NT2/D1 (cell line): Measurements from ENCODE around the gene GRHPR.
A peak's percentile ranks its signal among the peaks of the same experiment; 100 is the strongest.
"Not testable (repeated sequence)": the region's sequence is repeated elsewhere in the genome, so short reads cannot be mapped to it uniquely, and the experiment has no call there.

Experiments used
- DNase-seq: peaks from one replicate; pipeline ENCODE4 v3.0.0-alpha.2; 2011; ENCODE audit warnings: low read depth, low spot score
- H3K27me3 ChIP-seq: 2 replicates; pipeline ENCODE4 v1.6.0; 2011; ENCODE audit warnings: mild to moderate bottlenecking; ENCODE audit not compliant: insufficient read length, insufficient read depth
- H3K36me3 ChIP-seq: 2 replicates; pipeline ENCODE4 v1.6.1; 2011; ENCODE audit warnings: mild to moderate bottlenecking, low read length, mixed read lengths; ENCODE audit not compliant: insufficient read depth, insufficient read length
- H3K4me1 ChIP-seq: 2 replicates; pipeline ENCODE4 v1.5.1; 2011; ENCODE audit not compliant: insufficient read depth, insufficient read length
- H3K4me3 ChIP-seq: 2 replicates; pipeline ENCODE4 v1.5.1; 2011; ENCODE audit warnings: low read depth; ENCODE audit not compliant: insufficient read length
- H3K9ac ChIP-seq: 2 replicates; pipeline ENCODE4 v1.6.0; 2011; ENCODE audit warnings: low read depth; ENCODE audit not compliant: insufficient read length
- H3K9me3 ChIP-seq: 2 replicates; pipeline ENCODE4 v1.5.1; 2011; ENCODE audit warnings: mild to moderate bottlenecking, low read length; ENCODE audit not compliant: insufficient read depth
- SUZ12 ChIP-seq: IDR thresholded peaks from 2 replicates; pipeline ENCODE4 v1.6.1; 2011; ENCODE audit not compliant: insufficient read length, insufficient read depth; ENCODE audit errors: extremely low read depth
- YY1 ChIP-seq: IDR thresholded peaks from 2 replicates; pipeline ENCODE4 v1.6.1; 2011; ENCODE audit not compliant: insufficient read length, insufficient read depth
- ZNF274 ChIP-seq: IDR thresholded peaks from 2 replicates; pipeline ENCODE4 v1.6.1; 2011; ENCODE audit warnings: mild to moderate bottlenecking, low read depth, low read length

The GRHPR gene

GRCh38 chr9:37425298-37425752, 2.8 kb downstream of the GRHPR start:
- DNase-seq = no peak
- H3K4me1 ChIP-seq = peaks cover 15% of the 10 kb centered on the region
- TF ChIP-seq SUZ12 = no peak
- TF ChIP-seq YY1 = no peak
- TF ChIP-seq ZNF274 = no peak
- H3K9me3 ChIP-seq = no peaks in the 10 kb centered on the region
- peaks cover 71% of the 10 kb centered on the region for H3K36me3 ChIP-seq
- H3K9ac ChIP-seq = peak overlapping the region; percentile 12
- H3K4me3 ChIP-seq = no peak overlapping the region
- H3K27me3 ChIP-seq = no peaks in the 10 kb centered on the region

- H3K27me3 ChIP-seq, H3K9ac ChIP-seq, DNase-seq, H3K9me3 ChIP-seq, H3K4me3 ChIP-seq: not testable (repeated sequence)
- H3K4me1 ChIP-seq = peaks cover 23% of the 10 kb centered on the region
- H3K36me3 ChIP-seq = peaks cover 82% of the 10 kb centered on the region
Observed at GRCh38 chr9:37426431-37426830, 3.9 kb downstream of the GRHPR start.

- no peak overlapping the region for H3K4me3 ChIP-seq
- DNase-seq = no peak
- no peak for TF ChIP-seq SUZ12
- TF ChIP-seq ZNF274 = no peak
- no peak for TF ChIP-seq YY1
- H3K36me3 ChIP-seq = peaks cover 86% of the 10 kb centered on the region
- H3K9ac ChIP-seq = no peak overlapping the region
- no peaks in the 10 kb centered on the region for H3K9me3 ChIP-seq
- no peaks in the 10 kb centered on the region for H3K27me3 ChIP-seq
- peaks cover 23% of the 10 kb centered on the region for H3K4me1 ChIP-seq
Observed at GRCh38 chr9:37426846-37427245, 4.3 kb downstream of the GRHPR start.

- no peak for DNase-seq
- TF ChIP-seq SUZ12 = no peak
- no peak for TF ChIP-seq ZNF274
- no peak for TF ChIP-seq YY1
- H3K36me3 ChIP-seq = peaks cover 96% of the 10 kb centered on the region
- H3K27me3 ChIP-seq = no peaks in the 10 kb centered on the region
- H3K9me3 ChIP-seq = no peaks in the 10 kb centered on the region
- H3K4me1 ChIP-seq = peaks cover 31% of the 10 kb centered on the region
- H3K9ac ChIP-seq = no peak overlapping the region
- no peak overlapping the region for H3K4me3 ChIP-seq
Observed at GRCh38 chr9:37428345-37428744, 5.8 kb downstream of the GRHPR start.

GRCh38 chr9:37429441-37430285, 7.2 kb downstream of the GRHPR start:
- Histone ChIP-seq H3K36me3 (peaks cover 88% of the 10 kb centered on the region), H3K27me3 (no peaks in the 10 kb centered on the region), H3K9me3 (no peaks in the 10 kb centered on the region), H3K4me1 (peaks cover 27% of the 10 kb centered on the region), H3K4me3 (no peak overlapping the region), H3K9ac (no peak overlapping the region)
- TF ChIP-seq YY1 (no peak), SUZ12 (no peak), ZNF274 (no peak)
- no peak for DNase-seq

- Histone ChIP-seq H3K4me3 (no peak overlapping the region), H3K9me3 (no peaks in the 10 kb centered on the region), H3K4me1 (peaks cover 25% of the 10 kb centered on the region), H3K27me3 (no peaks in the 10 kb centered on the region), H3K36me3 (peaks cover 88% of the 10 kb centered on the region), H3K9ac (peak overlapping the region; percentile 47)
- no peak for DNase-seq
- no peak for TF ChIP-seq SUZ12
- TF ChIP-seq YY1 = no peak
- no peak for TF ChIP-seq ZNF274
Observed at GRCh38 chr9:37430841-37431597, 8.5 kb downstream of the GRHPR start.

GRCh38 chr9:37432020-37432419, 9.5 kb downstream of the GRHPR start:
- Histone ChIP-seq H3K4me3 (no peak overlapping the region), H3K4me1 (peaks cover 25% of the 10 kb centered on the region), H3K27me3 (no peaks in the 10 kb centered on the region), H3K36me3 (peaks cover 88% of the 10 kb centered on the region), H3K9me3 (no peaks in the 10 kb centered on the region), H3K9ac (peak overlapping the region; percentile 46)
- TF ChIP-seq ZNF274 = no peak
- TF ChIP-seq YY1 = no peak
- TF ChIP-seq SUZ12 = no peak
- DNase-seq = no peak
